Kidney tubule cell (primary cell): Measurements from ENCODE around the gene SNTG2.
"Not testable (repeated sequence)": the region's sequence is repeated elsewhere in the genome, so short reads cannot be mapped to it uniquely, and the experiment has no call there.

Experiments used
- DNase-seq: peaks from one replicate; pipeline ENCODE4 v3.0.0-alpha.2; 2018; ENCODE audit warnings: low spot score

SNTG2 gene

DNA sequence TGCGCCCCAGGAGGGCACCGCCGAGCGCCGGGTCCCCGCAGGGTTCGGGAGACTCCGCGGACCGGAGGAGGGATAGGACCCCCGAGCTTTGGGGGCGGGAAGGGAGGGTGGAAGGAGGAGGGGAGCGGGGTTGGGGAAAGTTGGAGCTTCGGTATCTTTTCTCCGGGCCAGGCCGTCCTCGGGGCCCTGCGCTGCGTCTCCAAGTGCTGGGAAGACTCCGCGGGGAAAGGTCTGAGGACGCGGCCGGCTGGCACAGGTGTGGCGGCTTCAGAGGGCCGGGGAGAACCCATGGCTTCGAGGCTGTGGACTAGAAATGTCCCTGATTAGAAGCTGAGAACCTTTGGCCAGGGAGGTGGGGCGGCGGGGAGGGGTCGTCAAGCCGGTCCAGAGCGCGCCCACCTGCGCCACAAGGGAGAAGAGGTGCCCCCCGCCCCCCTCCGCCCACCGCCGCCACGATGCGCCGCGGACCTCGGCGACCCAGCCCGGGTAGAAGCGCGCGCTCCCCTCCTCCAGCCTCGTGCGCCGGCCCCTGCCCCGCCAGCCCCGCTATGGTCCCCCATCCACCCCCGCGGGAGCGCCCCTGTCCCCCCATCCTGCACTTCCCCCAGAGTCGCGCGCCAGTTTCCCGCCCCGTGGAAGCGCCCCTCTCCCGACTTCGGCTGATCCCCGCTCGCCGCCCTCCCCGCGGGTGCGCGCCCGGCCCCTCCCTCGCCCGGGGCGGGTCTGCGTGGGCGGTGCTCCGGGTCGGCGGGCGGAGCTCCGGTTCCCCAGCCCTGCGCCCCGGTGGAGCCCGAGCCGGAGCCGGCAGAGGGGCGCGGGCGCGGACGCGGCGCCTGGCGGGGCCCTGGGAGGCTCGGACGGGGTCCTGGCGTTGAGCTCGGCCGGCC, at the start of gene SNTG2:
Gene SNTG2 (plus strand): TSS at position 770 of the 887 bp plus-strand sequence. CDS start 148 bp downstream, outside the sequence.
- DNase-seq = peak; percentile 28

DNA sequence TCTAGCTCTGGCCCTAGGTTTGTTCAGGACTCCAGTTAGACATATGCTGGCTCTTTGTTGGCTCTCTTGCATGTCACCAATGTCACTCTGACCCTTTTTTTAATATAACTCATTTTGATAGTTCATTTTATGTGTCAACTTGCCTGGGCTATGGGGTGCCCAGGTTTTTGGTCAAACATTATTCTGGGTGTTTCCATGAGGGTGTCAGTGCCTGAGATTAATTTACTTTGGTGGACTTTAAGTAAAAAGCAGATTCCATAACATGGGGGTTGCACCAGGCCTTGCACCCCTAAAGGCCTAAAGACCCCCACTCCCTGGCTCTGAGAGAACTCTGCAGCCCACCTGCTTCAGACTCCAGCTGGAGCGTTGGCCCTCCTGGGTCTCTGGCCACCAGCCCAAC, 48.1 kb upstream of the SNTG2 start:
- no peak for DNase-seq

DNA sequence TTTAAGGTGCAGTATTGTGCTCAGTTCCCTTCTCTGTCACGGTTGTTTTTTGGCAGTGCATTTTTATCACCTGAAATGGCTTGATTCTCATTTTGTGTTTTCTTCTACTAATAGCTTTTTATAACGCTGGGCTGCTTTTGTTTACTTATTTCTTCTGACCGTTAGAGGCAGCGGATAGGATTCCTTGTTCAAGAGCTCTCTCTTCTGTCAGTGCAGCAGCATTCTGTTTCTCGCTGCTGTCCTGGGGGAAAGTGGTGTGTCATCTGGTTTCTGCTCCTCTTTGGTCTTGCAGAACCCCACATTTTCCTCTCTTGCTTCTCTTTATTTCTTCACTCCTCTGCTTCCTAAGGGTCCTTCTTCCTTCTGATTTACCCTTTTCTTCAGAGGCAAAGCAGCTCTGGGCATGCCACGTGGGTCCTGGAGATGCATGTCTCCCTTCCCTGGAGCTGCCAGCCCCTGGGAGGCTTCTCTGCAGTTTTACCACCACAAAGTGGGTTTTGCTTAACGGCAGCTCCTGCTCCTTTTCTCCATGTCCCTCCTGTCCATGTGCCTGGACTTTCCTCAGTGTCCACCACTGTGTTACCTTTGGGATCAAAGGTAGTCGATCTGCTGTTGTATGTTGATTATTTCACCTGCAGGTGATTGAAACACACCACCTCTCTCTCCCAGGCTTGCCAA, 47.3 kb upstream of the SNTG2 start:
- no peak for DNase-seq

DNA sequence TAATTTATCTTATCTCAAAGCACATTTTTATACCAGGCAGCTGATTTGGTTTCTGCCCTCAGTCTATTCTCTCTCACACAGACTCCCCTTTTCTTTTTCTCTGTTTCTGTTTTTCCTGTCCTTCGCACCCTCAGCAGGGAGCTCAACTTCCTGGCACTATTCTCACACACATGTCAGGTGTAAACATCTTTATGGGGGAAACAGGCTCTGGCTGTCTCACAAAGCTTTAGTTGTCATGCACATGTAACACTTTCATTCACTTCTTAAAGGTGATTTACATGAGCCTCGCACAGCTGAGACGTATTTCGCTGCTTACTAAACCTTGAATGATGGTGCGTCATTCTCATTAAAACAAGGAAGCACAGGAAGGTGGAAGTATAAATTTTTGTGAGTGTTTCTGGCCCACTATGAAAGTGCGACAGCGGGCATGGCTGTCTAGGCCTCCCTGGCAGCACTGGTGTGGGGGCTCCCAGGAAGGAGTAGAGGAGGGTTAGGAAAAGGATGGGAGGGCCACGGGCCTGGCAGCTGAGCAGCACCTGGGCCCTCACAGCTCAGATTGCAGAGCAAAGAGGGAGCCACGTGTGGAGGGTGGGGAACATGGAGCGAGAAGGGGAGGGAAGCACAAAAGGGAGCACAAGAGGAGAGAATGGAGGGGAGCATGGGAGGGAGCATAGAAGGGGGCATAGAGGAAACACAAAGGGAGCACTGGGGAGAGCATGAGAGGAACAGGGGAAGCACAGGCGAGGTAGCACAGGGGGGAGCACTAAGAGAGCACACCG, 46.2 kb upstream of the SNTG2 start:
- no peak for DNase-seq

DNA sequence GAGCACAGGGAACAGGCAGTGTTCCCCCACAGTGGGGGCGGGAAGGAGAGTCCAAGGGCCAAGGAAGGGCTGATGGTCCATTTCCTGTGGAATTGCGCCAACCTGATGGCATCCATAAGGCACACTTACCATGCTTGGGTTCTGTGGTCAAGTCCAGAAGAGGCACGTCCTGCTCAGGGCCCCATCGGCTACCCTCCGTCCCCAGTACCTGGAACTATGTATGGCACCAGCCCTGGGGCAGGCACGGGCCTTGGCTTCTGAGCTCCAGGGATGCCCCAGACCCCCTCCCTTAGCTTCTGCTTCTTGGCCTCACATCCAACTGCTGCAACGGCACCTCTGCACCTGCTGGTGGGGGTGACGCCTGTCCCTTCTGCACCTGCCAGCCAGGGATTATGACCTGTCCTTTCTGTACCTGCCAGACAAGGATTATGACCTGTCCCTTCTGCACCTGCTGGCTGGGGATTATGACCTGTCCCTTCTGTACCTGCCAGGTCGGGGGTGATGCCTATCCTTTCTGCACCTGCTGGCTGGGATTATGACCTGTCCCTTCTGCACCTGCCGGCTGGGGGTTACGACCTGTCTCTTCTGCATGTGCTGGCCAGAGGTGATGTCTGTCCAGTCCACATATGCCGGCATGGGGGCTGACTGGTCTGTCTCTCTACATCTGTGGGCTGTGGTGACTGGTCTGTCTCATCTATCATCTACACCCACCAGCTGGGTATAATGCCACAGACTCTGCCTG, 45.4 kb upstream of the SNTG2 start:
- DNase-seq = no peak

DNA sequence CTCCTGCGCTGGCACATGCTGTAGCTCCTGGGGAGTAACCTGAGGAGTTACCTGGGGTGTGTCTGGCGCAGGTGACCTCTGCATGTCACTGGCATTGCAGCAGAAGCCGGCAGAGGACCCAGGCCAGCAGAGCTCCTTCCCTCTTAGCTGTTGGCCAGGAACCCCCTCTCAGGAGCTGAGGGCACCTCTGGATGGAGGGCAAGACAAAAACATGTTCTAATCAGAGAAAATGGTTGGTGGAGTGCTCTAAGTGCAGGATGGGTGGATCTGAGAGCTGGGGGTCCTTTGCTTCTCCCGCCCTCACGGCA, 44.9 kb upstream of the SNTG2 start:
- DNase-seq = no peak

DNA sequence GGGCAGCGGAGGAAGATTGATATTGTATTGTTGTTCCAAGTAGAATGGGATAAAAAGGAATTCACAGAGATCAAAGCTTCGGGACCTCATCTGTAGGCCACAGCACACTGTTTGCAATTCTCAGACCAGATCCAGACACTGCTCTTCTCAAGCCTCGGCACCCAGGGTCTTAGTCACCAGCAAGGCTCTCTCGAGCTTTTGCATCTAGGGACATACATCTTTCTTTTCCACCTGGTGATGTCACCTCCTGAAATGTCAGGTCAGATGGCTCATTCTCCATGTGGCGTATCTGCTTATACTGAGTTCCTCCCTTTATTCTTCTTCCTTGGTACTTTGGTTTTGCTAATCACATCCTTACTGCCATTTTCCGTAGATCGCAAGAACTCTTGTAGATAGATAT, 42.9 kb upstream of the SNTG2 start:
- no peak for DNase-seq

DNA sequence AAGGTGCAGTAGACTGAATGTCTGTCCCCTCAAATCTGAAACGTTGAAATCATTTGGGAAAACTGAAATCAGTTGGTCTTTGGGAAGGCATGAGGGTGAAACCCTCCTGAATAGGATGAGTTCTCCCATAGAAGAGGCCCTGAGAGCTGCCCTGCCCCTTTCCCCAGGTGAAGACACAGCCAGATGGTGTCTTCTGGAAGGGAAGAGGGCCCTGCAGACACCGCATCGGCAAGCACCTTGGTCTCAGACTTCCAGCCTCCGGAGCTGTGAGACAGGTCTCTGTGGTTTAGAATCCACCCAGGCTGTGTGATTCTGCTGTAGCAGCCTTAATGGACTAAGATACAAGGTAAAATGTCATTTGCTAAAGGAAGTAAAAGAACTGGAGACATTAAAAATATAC, 42.1 kb upstream of the SNTG2 start:
- no peak for DNase-seq

DNA sequence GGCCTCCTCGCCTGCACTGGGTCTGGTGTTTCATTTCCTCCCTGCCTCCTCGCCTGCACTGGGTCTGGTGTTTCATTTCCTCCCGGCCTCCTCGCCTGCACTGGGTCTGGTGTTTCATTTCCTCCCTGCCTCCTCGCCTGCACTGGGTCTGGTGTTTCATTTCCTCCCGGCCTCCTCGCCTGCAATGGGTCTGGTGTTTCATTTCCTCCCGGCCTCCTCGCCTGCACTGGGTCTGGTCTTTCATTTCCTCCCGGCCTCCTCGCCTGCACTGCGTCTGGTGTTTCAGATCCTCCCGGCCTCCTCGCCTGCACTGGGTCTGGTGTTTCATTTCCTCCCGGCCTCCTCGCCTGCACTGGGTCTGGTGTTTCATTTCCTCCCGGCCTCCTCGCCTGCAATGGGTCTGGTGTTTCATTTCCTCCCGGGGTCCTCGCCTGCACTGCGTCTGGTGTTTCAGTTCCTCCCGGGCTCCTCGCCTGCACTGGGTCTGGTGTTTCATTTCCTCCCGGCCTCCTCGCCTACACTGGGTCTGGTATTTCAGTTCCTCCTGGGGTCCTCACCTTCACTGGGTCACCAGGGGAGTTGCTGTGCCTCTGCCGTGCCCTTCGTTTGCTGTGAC, 40.8 kb upstream of the SNTG2 start:
- not testable (repeated sequence) for DNase-seq

DNA sequence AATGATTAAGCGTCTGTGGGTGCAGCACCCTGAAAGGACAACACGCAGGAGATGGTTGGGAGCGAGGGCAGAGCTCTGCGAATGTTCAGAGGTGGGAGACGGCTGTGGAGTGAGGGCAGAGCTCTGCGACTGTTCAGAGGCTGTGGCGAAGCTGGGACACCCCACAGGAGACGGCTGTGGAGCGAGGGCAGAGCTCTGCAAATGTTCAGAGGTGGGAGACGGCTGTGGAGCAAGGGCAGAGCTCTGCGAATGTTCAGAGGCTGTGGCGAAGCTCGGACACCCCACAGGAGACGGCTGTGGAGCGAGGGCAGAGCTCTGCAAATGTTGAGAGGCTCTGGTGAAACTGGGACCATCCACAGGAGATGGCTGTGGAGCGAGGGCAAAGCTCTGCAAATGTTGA, 40.0 kb upstream of the SNTG2 start:
- DNase-seq = no peak

DNA sequence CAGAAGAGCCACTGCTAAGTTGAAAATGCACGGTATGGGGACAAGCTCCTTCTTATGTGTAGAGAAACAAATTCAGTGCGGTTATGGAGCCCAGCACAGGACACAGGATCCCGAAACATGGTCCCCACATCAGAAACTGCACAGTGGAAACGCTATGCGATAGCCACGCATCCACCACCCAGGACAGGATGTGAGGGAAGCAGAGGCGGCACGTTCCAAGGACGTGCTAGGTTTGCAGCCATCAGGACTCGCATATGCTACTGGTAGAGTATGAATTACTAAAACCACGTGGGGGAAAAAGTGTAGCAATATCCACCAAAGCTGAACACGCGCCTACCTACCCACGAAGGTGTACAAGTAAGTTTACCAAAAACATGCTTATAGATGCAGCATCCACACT, 34.7 kb upstream of the SNTG2 start:
- DNase-seq = no peak

DNA sequence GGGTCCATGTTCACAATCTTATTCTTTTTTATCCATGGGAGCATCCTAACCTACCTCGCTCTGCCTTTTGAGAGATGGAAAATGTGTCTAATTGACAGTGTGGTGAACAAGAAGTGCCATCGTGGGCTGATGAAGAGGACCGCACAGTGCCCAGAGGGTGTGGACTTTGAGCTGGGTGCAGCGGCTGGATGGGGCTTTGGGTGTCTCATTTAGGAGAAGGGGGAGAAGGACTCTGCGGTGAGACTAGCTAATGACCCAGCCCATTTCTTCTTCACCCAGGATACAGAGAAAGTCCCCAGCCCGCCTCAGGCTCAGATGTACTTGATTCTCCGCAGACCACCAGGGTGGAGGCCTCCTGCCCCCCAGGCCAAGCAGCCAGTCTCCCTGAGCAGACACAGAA, 33.7 kb upstream of the SNTG2 start:
- no peak for DNase-seq

DNA sequence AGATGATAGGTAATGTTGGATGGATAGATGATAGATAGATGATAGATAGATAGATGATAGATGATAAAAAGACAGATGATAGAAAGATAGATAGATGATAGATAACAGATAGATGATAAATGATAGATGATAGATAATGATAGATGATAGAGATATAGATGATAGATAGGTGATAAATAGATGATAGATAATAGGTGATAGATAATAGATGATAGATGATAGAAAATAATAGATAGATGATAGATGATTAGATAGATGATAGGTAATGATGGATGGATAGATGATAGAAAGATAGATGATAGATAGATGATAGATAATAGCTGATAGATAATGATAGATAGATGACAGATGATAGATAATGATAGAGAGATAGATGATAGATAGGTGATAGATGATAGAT, 31.0 kb upstream of the SNTG2 start:
- DNase-seq = no peak

DNA sequence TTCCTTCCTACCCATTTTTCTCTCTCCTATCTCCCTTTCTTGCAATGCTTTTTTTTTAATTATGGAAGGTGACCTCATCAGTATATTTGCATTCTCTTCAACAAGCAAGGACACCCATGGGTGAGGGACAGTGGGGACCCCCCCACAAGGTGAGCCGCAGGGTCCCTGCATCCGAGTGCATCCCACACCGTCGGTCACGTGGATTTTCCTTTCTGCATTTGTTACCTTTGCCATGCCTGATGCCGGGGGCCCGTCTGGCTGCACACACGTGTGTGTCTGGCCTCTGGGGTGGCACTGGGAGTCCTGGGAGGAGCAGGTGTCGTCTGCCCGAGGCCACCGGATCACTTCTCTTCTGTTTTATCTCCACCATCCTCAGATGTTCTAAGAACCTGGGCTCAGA, 30.1 kb upstream of the SNTG2 start:
- no peak for DNase-seq

DNA sequence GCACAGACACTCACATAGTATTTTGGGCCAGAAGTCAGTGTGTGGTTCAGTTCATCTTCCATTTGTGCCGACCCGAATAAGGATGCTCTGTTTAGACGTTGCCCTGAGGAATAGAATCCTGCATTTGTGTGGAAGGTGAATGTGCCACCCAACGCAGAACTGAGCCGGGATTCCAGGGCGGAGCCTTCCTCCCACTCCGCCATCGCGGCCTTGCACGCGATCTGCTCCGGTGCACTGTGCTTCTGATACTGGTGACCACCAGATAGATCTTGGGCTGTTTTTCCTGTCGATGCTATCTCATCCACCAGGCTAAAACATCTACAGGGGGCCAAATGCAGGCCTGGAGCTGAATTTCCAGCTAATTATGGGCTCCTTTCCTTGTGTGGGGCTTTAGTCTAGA, 29.6 kb upstream of the SNTG2 start:
- DNase-seq = no peak

DNA sequence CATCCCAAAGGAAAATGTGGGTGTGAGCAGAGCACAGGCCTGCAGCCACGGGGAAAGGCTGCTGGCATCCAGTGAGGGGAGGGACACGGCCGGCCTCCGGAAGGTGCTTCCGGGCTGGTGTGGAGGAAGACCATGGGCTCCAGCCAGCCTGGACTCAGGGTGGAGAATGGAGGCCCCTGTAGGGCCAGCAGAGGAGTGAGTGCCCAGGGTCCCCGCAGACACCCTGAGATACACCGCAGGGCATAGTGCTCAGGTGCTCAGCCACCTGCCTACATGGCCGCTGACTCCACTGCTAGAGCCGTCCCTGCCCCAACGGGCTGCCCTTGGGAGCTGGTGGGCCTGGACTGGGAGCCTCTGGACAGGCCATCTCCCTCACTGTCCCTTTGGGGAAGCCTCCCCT, 28.5 kb upstream of the SNTG2 start:
- no peak for DNase-seq

DNA sequence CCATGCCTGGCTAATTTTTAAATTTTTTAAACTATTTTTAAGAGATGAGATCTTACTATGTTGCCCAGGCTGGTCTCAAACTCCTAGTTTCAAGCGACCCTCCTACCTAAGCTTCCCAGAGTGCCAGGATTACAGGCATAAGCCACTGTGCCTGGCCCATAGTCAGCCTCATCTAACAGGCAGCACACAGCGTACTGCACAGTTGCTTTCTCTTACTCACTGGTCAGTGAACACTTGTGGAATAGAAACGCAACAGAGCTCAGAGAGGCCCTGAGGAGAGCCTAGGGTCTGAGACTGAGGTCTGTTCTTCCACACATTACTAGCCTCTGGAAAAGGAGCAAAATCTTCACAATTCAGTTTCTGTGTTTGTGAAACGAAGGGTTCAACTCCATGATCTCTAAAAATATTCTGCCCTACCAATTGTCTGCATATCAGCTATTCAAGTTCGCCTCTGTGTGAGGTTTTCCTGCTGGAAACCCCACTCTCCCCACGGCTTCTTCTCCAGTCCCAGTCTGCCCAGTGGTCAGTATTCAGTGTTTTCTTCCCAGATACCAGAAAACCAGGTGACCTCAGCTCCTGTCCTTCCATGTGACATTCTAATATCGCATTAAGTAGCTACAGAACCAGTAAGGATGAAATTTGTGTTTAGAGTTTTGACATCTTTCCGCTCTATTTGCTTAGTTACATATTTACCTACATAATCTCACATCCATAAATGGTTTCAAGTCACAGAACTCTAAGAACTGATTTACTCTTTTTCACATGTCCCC, 26.6 kb upstream of the SNTG2 start:
- DNase-seq = no peak

DNA sequence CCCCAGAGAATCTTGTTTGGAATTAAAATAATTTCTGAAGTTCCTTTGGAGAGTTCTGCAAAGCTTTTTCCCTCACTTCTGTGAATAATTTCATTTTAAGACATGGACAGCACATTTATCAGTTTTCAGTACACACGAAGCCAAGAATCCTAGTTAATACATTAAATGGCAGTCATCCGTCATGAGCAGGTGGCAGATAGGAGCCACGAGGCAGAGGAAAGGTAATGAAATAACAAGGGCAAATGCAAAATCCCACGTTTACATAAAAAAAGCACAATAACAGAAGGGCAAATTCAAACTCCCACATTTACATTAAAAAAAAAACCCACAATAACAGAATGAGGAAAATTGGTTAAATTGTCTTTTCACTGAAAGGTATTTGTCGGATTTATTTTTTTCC, 25.9 kb upstream of the SNTG2 start:
- no peak for DNase-seq

DNA sequence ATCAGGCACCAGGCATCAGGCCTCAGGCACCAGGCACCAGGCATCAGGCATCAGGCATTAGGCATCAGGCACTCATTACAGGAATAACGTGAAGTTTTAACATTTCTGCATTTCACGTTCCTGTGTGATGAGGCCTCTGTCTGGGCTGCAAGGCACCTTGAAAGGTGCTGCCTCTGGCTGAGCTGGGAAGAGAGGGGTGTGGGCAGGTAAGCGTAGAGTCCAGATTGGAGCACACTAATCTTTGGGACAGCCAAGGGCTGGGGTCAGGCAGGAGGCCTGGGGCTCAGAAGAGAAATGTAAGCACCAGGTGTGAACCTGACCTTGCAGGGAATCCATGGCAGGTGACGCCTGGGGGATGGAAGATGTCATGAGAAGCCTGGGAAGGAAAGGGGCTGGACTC, 25.3 kb upstream of the SNTG2 start:
- DNase-seq = no peak

DNA sequence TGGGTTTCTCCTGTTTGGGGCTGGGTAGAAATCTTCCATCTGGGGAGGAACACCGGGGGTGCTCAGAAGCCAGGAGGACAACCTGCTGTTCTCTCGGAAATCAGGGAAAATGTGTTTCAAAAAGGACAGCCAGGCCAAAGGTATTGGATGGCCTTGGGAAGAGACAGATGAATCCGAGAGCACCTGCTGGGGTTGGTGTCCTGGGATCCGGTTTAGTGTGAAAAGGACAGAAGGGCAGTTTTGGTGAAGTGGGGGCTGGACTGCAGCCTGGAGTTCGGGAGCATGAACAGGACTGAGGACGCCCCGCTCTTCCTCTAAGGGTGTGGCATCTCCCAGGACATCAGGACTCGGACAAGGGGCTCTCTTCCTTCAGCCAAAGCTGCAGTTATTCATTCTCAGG, 24.9 kb upstream of the SNTG2 start:
- no peak for DNase-seq

DNA sequence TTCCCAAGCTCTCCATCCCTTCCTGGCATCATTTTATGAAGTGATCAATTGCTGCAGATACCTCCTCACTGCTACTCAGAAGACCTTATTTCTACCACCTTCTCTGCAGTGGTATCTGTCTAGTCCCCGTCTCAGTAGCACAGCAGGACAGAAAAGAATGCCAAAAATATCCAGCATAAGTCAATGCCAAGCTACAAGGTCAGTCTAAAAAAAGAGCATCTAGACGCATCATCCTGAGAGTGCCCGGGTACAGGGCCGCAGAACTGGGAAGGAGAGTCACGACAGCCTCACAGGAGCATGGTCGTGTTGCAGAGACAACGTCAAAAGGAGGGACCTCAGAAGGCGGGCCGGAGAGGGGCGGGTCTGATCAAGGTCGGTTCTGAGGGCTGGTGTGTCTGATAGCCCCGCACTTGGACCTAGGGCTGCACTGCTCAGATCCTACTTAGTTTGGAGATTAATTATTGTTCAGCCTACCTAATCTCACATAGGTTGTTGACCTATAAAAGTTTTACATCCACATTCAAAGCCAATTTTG, 24.3 kb upstream of the SNTG2 start:
- no peak for DNase-seq
